DOHH2 (cell line): ENCODE results near the gene RARB.

Experiments
- H3F3A ChIP-seq: fragments of 200-600 bp; sonication (generic), shearing (Covaris generic); 2 replicates; pipeline ENCODE4 v1.6.0; 2016; ENCODE audit warnings: antibody characterized with exemption, mild to moderate bottlenecking; ENCODE audit not compliant: control insufficient read depth, insufficient read depth
- H3K27ac ChIP-seq: fragments of 200-600 bp; sonication (generic); 2 replicates; pipeline ENCODE4 v1.5.1; 2014; ENCODE audit warnings: low read depth, mild to moderate bottlenecking, low read length, moderate library complexity
- H3K27me3 ChIP-seq: fragments of 200-600 bp; sonication (generic); 2 replicates; pipeline ENCODE4 v1.6.1; 2014; ENCODE audit warnings: mild to moderate bottlenecking, low read length, mixed read lengths; ENCODE audit not compliant: control insufficient read depth
- H3K36me3 ChIP-seq: fragments of 200-600 bp; sonication (generic); 2 replicates; pipeline ENCODE4 v1.6.1; 2014; ENCODE audit warnings: mild to moderate bottlenecking, low read length, moderate library complexity, mixed read lengths; ENCODE audit not compliant: control insufficient read depth
- H3K4me1 ChIP-seq: fragments of 200-600 bp; sonication (generic); 2 replicates; pipeline ENCODE4 v1.6.1; 2014; ENCODE audit warnings: mild to moderate bottlenecking, low read length, mixed read lengths; ENCODE audit not compliant: control insufficient read depth
- H3K4me2 ChIP-seq: fragments of 200-600 bp; sonication (generic); 2 replicates; pipeline ENCODE4 v1.6.0; 2014; ENCODE audit warnings: mild to moderate bottlenecking, low read length, moderate library complexity
- H3K4me3 ChIP-seq: fragments of 200-600 bp; sonication (generic); 2 replicates; pipeline ENCODE4 v1.5.1; 2014; ENCODE audit warnings: mild to moderate bottlenecking, low read length, mixed read lengths
- H3K79me2 ChIP-seq: fragments of 200-600 bp; sonication (generic); 2 replicates; pipeline ENCODE4 v1.6.1; 2014; ENCODE audit warnings: mild to moderate bottlenecking, low read length, mixed read lengths; ENCODE audit not compliant: control insufficient read depth
- H3K9me2 ChIP-seq: fragments of 200-600 bp; sonication (generic); replicated peaks from 2 replicates; pipeline ENCODE4 v1.6.1; 2014; ENCODE audit warnings: mild to moderate bottlenecking, low read length, mixed read lengths; ENCODE audit not compliant: control insufficient read depth
- H3K9me3 ChIP-seq: fragments of 200-600 bp; sonication (generic); 2 replicates; pipeline ENCODE4 v1.6.1; 2014; ENCODE audit warnings: antibody characterized with exemption, low read length, mixed read lengths; ENCODE audit not compliant: control insufficient read depth, insufficient read depth
- H4K20me1 ChIP-seq: fragments of 200-600 bp; sonication (generic); 2 replicates; pipeline ENCODE4 v1.6.0; 2014; ENCODE audit warnings: low read depth, mild to moderate bottlenecking, antibody characterized with exemption, low read length, moderate library complexity; ENCODE audit not compliant: control insufficient read depth, insufficient read depth
- CTCF ChIP-seq: fragments of 200-600 bp; sonication (generic); IDR thresholded peaks from one replicate; pipeline ENCODE4 v1.5.1; 2014; ENCODE audit warnings: antibody characterized with exemption, mild to moderate bottlenecking, low read depth, low read length; ENCODE audit not compliant: poor library complexity, severe bottlenecking
- EZH2phosphoT487 ChIP-seq: fragments of 200-600 bp; sonication (generic); IDR thresholded peaks from 2 replicates; pipeline ENCODE4 v1.6.1; 2017; ENCODE audit warnings: borderline replicate concordance, mild to moderate bottlenecking, antibody characterized with exemption, low read length, moderate library complexity, mixed read lengths

The RARB gene

GRCh38 chr3:25427942-25428788 lies at the start of gene RARB:
Gene RARB (plus strand): TSS chr3:25428263. CDS start chr3:25428732, 469 bp downstream.
- Histone ChIP-seq H3K9me2 (no peaks in the 10 kb centered on the region), H3K9me3 (no peaks in the 10 kb centered on the region), H3K36me3 (no peaks in the 10 kb centered on the region), H3K79me2 (no peaks in the 10 kb centered on the region), H3K27me3 (no peaks in the 10 kb centered on the region; the same call in 1 of the 2 replicates), H3K27ac (no peak within 1 kb of the TSS), H3K4me1 (no peaks in the 10 kb centered on the region), H3F3A (no peaks in the 10 kb centered on the region), H3K4me3 (no peak within 1 kb of the TSS), H3K4me2 (no peak within 1 kb of the TSS), H4K20me1 (no peaks in the 10 kb centered on the region)
- TF ChIP-seq CTCF: no peak
- TF ChIP-seq EZH2phosphoT487: no peak

- no peak for TF ChIP-seq EZH2phosphoT487
- TF ChIP-seq CTCF: no peak
- Histone ChIP-seq H3K79me2 (no peaks in the 10 kb centered on the region), H3K27ac (no peak overlapping the region), H3K9me2 (no peaks in the 10 kb centered on the region), H4K20me1 (no peaks in the 10 kb centered on the region), H3K4me1 (no peaks in the 10 kb centered on the region), H3F3A (no peaks in the 10 kb centered on the region), H3K36me3 (no peaks in the 10 kb centered on the region), H3K27me3 (no peaks in the 10 kb centered on the region), H3K4me2 (no peak overlapping the region), H3K4me3 (no peak overlapping the region), H3K9me3 (no peaks in the 10 kb centered on the region)
These were observed 49.2 kb upstream of the RARB start for GRCh38 chr3:25378786-25379311.

GRCh38 chr3:25380222-25380739 lies 47.8 kb upstream of the RARB start:
- H3K79me2 ChIP-seq: no peaks in the 10 kb centered on the region
- no peak overlapping the region for H3K27ac ChIP-seq
- H3K4me3 ChIP-seq: no peak overlapping the region
- no peaks in the 10 kb centered on the region for H3F3A ChIP-seq
- no peaks in the 10 kb centered on the region for H3K36me3 ChIP-seq
- no peak overlapping the region for H3K4me2 ChIP-seq
- TF ChIP-seq EZH2phosphoT487 (no peak), CTCF (no peak)
- no peaks in the 10 kb centered on the region for H4K20me1 ChIP-seq
- H3K9me3 ChIP-seq: no peaks in the 10 kb centered on the region
- no peaks in the 10 kb centered on the region for H3K27me3 ChIP-seq
- no peaks in the 10 kb centered on the region for H3K9me2 ChIP-seq
- H3K4me1 ChIP-seq: no peaks in the 10 kb centered on the region
